ENCODE data around the gene DPH6.

GRCh38 chr15:35320911-35321310 lies 225.1 kb downstream of the DPH6 start:
- no peak for TF ChIP-seq TAF1 (IDR thresholded peaks at IDR 0.05; ENCODE audit: borderline replicate concordance, low read depth, low read length)
- TF ChIP-seq POLR2A (IDR thresholded peaks at IDR 0.05; ENCODE audit: low read depth, low read length), result no peak
- TF ChIP-seq POLR2AphosphoS5 (IDR thresholded peaks at IDR 0.05; ENCODE audit: low read depth, low read length), result no peak

All from GM12892 (cell line).